ENCODE results near the gene INPP5D. TPM values are rescaled to one million over a fixed set of nuclear protein-coding genes. Genes with fewer than 3 reads are reported as not detected.
A peak's percentile ranks its signal among the peaks of the same experiment; 100 is the strongest.
"Not testable (repeated sequence)": the region's sequence is repeated elsewhere in the genome, so short reads cannot be mapped to it uniquely, and the experiment has no call there.

INPP5D gene
- total RNA-seq, 1 donor from 2014 or later, result 43.4 TPM

DNA sequence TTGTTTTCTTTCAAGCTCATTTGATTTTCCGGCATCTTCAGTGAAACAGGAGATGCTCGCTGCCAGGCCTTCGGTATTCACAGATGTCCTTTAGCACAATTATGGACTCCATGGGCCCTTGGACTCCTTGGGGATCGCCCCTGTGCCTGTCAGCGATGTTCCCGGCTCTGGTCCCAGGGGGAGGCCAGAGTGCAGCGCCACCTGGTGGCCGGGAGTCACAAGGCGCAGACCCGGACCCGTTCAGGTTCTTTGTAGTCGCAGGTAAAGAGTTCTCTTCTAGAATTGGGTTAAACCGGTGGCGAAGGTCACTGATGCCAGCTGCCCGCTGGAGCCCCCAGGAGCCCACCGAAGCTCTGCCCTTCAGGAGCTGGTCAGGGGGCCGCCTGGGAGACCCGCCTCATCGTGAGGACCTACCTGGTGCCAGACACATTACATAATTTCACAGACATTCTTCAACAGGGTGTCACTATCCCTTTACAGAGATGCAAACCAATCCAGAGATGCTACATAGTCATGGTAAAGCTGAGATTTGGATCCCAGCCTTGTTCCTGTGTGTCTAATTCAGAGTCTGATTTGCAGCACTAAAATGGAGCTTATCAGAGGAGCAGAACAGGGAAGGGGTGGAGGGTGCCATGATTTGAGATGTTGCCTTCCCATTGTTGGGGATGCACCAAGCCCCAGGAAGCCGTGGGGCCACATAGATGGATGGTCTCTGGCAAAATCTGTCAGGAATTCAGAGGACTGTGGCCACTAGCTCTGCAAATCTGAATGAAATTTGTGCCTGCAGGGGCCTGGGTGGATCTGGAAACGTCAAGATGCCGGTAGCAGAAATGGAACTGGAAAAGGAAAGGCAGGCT is 6.0 kb upstream of the INPP5D start:
- peak; percentile 45 for DNase-seq (ENCODE audit: low spot score)

DNA sequence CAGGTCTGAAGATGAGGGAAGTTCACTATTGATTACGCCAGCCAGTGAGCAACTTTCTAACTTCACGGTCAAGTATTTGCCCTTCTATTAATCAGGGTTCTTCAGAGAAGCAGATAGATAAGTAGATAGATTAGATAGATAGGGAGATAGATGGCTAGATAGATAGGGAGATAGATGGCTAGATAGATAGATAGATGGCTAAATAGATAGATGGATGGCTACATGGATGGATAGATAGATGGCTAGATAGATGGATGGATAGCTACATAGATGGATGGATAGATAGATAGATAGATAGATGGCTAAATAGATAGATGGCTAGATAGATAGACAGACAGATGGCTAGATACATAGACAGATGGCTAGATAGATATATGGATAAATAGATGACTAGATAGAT is 4.8 kb upstream of the INPP5D start:
- DNase-seq (ENCODE audit: low spot score), result no peak

- no peak for DNase-seq (ENCODE audit: low spot score)
Observed at GRCh38 chr2:233056961-233057605, 3.1 kb upstream of the INPP5D start.

GRCh38 chr2:233058717-233059546 is 1.2 kb upstream of the INPP5D start:
- DNase-seq (ENCODE audit: low spot score), result peak; percentile 35

GRCh38 chr2:233059547-233059796 is 670 bp upstream of the INPP5D start:
- DNase-seq (ENCODE audit: low spot score), result no peak

- no peak for DNase-seq (ENCODE audit: low spot score)
Observed at GRCh38 chr2:233060501-233060979, 398 bp downstream of the INPP5D start.

- peak; percentile 36 for DNase-seq (ENCODE audit: low spot score)
Observed at GRCh38 chr2:233060980-233061590, 943 bp downstream of the INPP5D start.

GRCh38 chr2:233061591-233062450 is 1.7 kb downstream of the INPP5D start:
- peak; percentile 48 for DNase-seq (ENCODE audit: low spot score)

DNA sequence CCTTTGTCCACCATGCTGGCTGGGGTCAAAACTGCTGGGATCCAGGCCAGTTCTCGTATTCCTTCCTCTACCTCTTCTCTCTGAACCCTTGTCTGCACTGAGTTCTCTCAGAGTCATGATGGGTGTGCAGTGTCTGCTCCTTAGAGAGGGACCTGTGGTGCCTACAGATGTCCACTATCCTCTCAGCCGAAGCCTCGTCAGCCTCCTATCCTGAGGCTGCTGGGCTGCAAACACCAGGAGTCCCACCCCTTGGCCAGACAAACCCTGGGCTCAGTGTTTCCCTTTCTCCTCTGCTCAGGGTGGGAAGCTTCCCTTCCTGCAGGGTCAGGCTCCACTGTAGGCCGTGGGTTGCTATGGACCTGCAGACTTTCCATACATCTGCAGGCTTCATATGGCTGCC is 2.3 kb downstream of the INPP5D start:
- no peak for DNase-seq (ENCODE audit: low spot score)

DNA sequence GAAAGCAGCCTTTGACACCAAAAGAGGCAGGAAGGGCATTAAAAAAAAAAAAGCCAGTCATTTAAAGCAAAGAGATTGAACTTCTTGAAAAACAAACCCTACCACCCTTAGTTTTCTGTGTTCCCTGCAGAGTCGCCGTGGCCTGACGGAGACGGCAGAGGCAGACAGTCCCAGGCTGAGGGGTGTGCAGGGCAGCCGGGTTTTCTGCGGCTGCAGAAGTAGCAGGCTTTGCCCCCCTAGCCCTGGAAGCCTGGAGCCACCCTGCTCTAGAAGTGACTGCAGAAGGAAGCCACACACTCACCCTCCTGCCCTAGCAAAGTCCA is 2.8 kb downstream of the INPP5D start:
- DNase-seq (ENCODE audit: low spot score), result no peak

DNA sequence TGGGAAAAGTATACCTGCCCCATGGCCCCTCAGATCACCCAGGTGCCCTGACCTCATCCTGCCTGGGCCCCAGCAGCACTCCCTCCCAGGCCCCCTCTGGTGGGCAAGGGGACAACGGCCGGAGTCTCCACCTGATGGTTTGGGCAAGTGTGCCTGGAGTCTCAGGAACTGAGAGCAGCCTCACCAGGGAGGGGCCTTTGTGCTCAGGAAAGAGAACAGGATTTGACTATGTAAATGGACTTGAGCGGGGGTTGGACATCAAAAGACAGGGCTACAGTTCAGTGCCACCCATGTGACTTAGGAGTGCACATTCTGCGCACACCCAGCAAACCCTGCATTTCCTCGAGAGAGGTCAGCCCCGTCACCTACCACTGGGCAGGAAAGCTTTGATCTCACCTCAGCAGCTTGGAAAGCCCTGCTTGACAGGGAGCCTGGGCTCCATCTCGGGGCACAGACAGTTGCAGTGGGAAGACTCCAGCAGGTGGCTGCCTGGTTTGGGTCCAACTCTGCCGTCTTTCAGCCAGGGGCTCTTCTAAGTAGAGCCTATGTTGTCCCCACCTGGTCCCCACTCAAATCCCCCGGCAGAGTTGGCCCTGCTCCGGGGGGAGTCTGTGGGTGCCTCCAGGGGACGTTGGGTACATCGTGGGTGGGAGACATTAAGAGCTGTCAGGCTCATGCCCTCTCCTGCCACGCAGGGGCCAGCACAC is 3.3 kb downstream of the INPP5D start:
- peak; percentile 44 for DNase-seq (ENCODE audit: low spot score)

DNA sequence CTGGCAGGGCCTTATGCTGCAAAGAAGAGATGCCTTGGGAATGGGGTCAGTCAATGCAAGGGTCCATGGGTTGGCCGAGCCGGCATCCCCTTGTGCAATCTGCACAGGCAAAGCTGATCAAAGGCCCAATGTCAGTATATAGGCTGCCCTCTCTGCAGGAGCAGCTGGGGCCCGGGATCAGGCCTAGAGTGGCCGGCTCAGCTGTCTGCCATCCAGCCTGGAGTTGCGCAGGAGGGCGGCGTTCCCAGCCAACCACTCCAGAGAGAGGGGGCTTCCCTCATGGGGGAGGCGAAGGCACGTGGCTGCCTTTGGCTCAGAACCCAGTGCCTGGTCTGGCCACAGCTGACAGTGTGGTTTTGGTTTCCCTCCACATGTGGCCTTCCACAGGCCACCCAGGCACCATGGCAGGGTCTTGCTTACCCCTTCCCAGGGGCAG is 3.9 kb downstream of the INPP5D start:
- peak; percentile 41 for DNase-seq (ENCODE audit: low spot score)

- no peak for DNase-seq (ENCODE audit: low spot score)
Observed at GRCh38 chr2:233064530-233065199, 4.5 kb downstream of the INPP5D start.

GRCh38 chr2:233065200-233065589 is 5.1 kb downstream of the INPP5D start:
- DNase-seq (ENCODE audit: low spot score), result not testable (repeated sequence)

- no peak for DNase-seq (ENCODE audit: low spot score)
Observed at GRCh38 chr2:233065954-233066470, 5.9 kb downstream of the INPP5D start.

DNA sequence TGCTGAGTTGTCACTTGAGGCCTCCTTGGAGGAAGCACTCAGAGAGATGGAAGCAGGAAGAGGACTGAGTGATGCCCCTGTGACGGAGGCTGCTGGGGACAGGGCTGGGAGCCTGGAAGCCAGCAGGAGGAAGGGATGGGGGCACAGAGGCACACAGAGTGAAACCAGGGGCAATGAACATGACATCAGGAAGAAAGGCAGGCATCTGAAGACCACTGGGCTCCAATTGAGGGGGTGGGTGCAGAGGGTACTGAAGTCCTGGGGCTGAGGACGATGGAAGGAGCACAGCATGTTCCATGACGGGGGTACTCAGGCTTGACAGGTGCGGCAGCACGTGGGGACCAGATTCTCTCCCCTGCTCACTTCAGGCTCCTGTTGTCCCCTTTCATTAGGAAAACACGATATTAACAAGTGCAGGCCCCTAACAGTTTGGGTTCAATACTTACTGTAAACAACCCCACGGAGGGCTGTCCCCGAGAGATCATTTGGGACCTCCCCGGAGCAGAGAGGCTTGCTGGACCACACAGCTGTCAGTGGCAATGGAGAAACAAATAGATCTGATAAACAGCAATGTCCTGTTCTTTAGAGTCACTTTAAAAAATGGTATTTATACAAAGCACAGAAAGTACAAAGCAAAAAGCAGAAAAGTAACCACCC is 8.7 kb downstream of the INPP5D start:
- DNase-seq (ENCODE audit: low spot score), result no peak

DNA sequence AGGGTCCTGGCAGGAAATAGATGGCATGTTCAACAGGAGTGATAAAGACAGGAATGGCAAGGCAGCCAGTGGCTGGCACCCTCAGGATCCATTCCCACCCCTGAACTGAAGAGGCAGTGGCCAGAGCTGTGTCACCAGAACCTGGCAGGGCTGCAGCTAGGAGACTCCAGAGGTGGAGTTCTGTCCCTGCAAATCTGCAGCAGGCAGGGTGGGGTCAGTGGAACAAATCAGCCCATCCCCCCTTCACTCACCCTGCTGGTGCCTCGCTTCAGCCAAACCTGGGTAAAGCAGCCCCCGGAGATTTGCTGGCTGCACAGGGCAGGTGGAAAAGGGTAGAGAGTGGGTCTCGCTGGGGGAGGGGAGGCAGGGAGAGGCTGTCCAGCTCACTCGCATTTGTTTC is 12.7 kb downstream of the INPP5D start:
- DNase-seq (ENCODE audit: low spot score), result peak; percentile 38

DNA sequence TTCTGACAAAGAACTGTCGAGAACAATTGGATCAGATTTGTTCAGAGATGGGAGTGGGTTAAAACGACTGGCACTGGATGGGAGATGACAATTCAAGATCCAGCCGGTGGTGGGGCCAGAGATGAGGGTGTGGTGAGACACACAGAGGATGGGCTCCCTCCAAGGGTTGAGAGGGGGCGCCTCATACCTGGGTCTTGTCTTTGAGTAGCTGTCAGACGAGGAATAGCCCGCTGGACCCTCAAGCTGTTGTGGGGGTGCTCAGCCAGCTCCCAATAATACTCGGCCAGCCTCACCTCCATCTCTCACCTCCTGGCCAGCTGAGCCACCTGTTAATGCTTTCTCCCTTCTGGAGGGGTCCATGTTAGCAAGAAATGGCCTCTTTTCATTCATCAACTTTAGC is 14.0 kb downstream of the INPP5D start:
- peak; percentile 13 for DNase-seq (ENCODE audit: low spot score)

All from ureter (tissue), 1 donor.